LHCN-M2 (cell line): ENCODE data around the gene GOLGA5. TPM values are rescaled to one million over a fixed set of nuclear protein-coding genes. Genes with fewer than 3 reads are reported as not detected.

Source experiments
- DNase-seq: peaks from one replicate; pipeline ENCODE4 v3.0.0-alpha.2; 2012; ENCODE audit warnings: low read depth
- total RNA-seq: library from RNA; depleted of rRNA; stranded (reverse); fragments of >200 nt; gene quantifications from 2 replicates; pipeline ENCODE4 v1.2.3, GENCODE V29; 2014; rRNA removed

Gene GOLGA5
- total RNA-seq, 1 experiment from 2014 or later, result 40.6 TPM

DNA sequence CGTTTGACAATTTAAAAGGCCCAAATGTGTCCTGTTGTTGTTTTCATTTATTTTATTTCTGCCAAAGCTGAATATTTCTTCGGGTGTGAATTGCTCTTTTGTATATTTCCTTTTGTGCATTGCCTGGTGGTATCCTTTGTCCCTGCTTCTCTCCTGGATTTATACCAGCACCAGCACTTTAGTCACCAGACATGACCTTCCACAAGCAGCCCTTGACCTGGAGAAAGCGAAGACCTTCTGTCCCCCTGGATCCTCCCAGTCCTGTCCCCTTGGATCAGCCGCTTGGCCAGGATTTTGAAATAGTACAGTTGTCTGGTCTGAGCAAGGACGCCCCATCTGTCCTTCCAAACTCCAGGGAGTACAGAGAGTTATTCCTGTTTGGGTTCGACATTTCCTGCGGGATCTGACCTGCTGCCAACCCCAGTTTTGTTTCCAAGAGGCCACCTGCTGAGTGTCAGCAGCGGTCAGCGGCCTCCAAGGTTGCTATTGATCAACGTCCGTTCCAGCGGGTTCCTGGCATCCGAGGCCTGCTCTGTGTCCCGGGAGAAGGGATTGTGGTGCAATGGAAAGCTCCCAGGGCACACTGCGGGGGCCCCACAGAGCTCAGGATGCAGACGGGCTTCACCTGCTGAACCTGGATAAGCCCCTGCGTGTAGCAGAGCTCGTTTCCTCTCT lies 83.8 kb downstream of the GOLGA5 start:
- DNase-seq, result peak; percentile 11

DNA sequence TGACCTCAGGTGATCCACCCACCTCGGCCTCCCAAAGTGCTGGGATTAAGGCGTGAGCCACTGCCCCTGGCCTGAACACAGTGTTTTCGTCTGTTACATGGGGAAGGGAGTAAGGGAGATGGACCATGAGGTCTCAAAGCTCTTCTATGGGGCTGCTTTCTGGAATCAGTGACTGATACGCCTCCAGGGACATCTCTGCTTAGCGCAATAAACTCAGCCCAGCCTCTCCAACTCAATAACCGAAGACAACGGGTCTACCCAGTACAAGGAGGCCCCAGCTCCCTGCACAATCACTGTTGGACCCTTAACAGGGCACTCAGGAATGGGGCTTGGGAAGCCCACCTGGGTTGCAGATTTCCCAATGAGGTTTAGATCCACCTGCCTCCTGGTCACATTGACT lies 86.2 kb downstream of the GOLGA5 start:
- no peak for DNase-seq

DNA sequence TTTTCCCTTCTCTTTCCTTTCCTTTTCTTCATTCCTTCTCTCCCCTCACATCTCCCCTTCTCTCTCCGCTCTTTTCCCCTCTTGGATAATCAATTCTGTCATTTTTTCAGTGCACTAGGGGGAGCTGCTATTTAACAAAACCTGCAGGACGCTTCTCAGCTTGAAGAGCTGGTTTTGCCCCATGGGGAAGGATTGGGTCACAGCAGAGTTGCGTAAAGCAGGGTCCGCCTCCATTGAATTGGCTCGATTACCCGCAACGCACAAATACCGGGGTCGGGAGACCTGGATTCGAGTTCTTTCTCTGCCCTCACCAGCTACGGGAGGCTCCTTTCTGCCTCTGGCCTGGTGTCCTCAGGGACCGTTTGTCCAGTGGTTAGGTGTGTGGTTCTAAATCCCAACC lies 86.7 kb downstream of the GOLGA5 start:
- DNase-seq, result peak; percentile 19

DNA sequence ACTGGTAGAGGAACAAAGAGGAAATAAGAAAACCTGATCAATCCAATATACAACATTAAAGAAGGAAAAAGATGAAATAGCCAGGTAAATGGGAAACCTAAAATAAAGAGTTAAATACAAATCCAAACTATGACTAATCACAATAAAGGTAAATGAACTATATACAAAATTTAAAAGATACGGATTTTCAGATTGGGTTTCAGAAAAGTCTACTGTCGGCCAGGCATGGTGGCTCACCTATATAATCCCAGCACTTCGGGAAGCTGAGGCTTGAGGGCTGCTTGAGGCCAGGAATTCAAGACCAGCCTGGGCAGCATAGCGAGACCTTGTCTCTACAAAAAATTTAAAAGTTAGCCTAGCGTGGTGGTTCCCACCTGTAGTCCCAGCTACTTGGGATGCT lies 89.0 kb downstream of the GOLGA5 start:
- no peak for DNase-seq

DNA sequence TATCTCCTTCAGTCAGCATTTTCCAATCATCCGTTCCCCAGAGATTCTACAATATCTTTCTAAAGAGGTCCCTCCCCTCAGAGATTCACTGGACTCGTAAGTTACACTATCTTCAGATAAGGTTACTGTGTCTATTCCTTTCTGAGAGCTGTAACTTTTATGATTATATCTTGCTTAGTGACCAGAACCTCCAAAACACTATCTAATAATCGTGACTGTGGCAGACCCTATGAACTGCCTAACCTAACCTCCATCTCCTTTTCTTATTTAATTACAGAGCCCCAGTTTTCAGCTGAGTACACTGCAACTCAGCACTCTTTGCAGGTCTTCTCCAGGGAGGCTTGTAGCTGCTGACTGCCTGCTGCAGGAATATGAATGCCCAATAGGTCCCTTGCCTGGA lies 90.3 kb downstream of the GOLGA5 start:
- DNase-seq, result no peak

DNA sequence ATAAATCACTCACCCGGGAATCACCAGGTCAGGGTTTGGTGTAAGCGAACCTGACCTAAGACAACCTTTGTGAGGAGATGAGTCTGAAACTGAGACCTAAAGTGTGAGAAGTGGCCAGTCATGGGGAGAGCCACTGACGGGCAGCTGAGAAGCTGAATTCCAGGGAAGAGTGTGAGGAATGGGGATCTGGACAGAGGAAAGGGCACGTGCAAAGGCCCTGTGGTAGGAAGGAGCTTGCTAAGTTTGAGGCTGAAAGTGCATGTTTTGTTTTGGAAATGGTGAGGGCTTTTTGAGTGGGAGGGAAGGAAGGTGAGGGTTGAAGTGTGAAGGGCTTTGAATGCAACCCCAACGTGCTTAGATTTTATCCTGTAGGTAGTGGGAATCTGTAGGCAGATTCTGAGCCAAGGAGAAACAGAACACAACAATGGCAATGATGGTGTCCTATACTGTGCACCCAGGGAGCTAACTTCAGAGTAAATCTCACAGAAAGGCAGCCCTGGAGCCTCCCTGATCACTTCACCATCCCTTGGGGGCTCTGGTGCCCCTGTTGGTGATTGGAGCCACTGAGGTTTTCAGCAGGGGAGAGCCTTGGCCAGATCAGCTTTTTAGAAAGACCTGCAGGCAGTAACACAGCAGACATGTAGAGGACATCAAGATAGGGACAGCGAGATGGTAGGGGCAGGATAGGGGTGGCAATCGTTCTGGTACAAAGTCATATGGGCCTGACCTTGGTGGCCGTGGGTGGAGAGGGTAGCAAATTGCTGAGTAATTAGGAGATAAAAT lies 91.4 kb downstream of the GOLGA5 start:
- DNase-seq, result no peak

DNA sequence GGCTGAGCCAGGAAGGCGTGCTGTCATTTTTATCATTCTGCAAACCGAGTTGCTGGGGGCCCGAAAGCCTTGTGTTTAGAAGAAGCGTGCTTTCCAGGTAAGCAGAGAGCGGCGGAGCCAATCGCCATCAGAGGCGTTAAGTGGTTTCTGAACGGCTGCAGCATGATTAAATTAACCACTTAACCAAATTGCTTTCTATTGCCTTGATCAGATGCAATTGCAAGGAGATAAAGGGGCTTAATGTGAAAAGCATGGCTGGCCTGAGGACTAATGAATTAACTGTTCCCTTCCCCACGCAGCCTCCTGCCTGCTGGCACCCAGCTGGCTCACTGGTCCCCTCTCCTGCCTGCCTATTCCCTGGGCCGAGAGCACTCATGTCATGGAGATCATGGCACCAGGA lies 92.2 kb downstream of the GOLGA5 start:
- DNase-seq, result no peak

DNA sequence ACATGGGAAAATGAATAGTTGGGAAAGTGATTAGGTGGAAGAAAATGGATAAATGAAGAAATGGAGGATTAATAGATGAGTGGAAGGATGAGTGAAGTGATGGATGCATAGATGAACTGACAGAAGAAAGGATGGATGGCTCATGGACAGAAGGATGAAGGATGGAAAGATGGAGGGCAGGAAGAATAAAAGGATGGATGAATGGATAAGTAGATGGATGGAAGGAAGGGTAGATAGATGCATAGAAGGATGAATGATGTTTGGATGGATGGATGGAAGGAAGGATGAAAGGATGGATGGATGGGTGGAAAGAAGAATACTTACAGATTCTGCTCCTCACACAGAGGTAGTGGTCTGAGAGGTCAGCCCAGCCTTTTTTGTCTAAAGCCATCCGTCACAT lies 93.1 kb downstream of the GOLGA5 start:
- no peak for DNase-seq

DNA sequence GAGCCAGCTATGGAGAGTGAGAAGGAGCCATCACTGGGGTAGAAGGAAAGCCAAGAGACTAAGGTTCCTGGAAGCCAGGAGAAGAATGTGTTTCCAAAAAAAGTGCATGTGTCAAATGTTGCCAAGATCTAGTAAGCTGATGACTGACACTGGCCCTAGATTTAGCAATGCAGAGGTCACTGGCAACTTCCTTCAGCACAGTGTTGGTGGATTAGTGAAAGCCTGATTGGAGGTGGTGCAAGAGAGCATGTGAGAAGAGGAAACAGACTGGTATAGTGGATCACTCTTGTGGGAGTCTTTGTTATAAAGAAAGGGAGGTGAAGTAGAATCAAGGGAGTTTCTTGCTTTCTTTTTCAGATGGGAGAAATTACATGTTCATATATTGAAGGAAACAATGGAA lies 94.8 kb downstream of the GOLGA5 start:
- DNase-seq, result no peak

Other genes starting within 250 kb of the GOLGA5 start
- 3.3 and 3.8 TPM in 2 replicates for gene LGMN, start 45.7 kb upstream of the GOLGA5 start, total RNA-seq
- gene CHGA, start 128.8 kb downstream of the GOLGA5 start, total RNA-seq, result not detected in 2 replicates